Vagina (tissue), 2 donors: ENCODE results near the gene SMAD6.

ENCODE experiments used
- CTCF ChIP-seq, 3 experiments: fragments of 450-650 bp in 2 of 3; fragments of 200-600 bp in 1 of 3; sonication (generic) in 1 of 3; IDR thresholded peaks; one replicate each; pipeline ENCODE4 v1.5.1; 2017 to 2019; ENCODE audit warnings: antibody characterized with exemption in 3 of 3, mild to moderate bottlenecking in 2 of 3, moderate library complexity in 2 of 3
- POLR2AphosphoS5 ChIP-seq, 2 donors: sonication (generic); formaldehyde crosslinking; IDR thresholded peaks; one replicate each; pipeline ENCODE4 v1.9.0; 2017; ENCODE audit warnings: antibody characterized with exemption in 2 of 2, mild to moderate bottlenecking in 2 of 2, low read depth in 1 of 2; ENCODE audit not compliant: insufficient read depth in 1 of 2

- no peak for TF ChIP-seq CTCF (IDR thresholded peaks at IDR 0.05)
- no peak for TF ChIP-seq POLR2AphosphoS5 (IDR thresholded peaks at IDR 0.05; ENCODE audit: insufficient read depth in 1 of 2, low read depth in 1 of 2)
These were observed 85.4 kb downstream of the SMAD6 start for GRCh38 chr15:66787489-66787871.
